Measurements from ENCODE around the gene SEMA3B. TPM values are rescaled to one million over a fixed set of nuclear protein-coding genes. Genes with fewer than 3 reads are reported as not detected.

The SEMA3B gene
- total RNA-seq, 2 donors from 2014 or later: 71.1 to 116 TPM

- H3K9me3 ChIP-seq: no peaks in the 10 kb centered on the region
- ATAC-seq (no peak), DNase-seq (no peak)
- H3K27me3 ChIP-seq: no peaks in the 10 kb centered on the region
- H3K27ac ChIP-seq: peak overlapping the region; percentile 76 to 87 (median 85)
- intact Hi-C loops (cut with DNase I): no loop called here
- 6 to 21% methylated on average over 12 to 13 of the region's 13 CpGs for WGBS, 2 donors
- peaks cover 55% of the 10 kb centered on the region for H3K4me1 ChIP-seq
- H3K36me3 ChIP-seq (replicated peaks in 1 of 2; ENCODE audit: insufficient read depth in 1 of 2, low read depth in 2 of 2): no peaks in the 10 kb centered on the region
- TF ChIP-seq CTCF (IDR thresholded peaks at IDR 0.05) (no peak), POLR2A (IDR thresholded peaks at IDR 0.05) (no peak)
- H3K4me3 ChIP-seq: peak overlapping the region; percentile 43 to 51
These were observed 32.3 kb upstream of the SEMA3B start for GRCh38 chr3:50236484-50237132.

- WGBS, 2 donors: 29 to 45% methylated on average over 7 of the region's 7 CpGs
- no peak for DNase-seq
- H3K4me1 ChIP-seq: peaks cover 60% of the 10 kb centered on the region
These were observed 31.8 kb upstream of the SEMA3B start for GRCh38 chr3:50237133-50237651.

GRCh38 chr3:50237754-50238548, 31.0 kb upstream of the SEMA3B start:
- ATAC-seq: no peak
- H3K9me3 ChIP-seq: no peaks in the 10 kb centered on the region
- no peak for TF ChIP-seq CTCF (IDR thresholded peaks at IDR 0.05)
- peak in 2 of 3 donors; percentile 47 to 67 for TF ChIP-seq POLR2A (IDR thresholded peaks at IDR 0.05)
- H3K4me3 ChIP-seq: peak overlapping the region in 1 of 2 donors; percentile 15
- DNase-seq: peak; percentile 57 to 84 (median 70)
- H3K27me3 ChIP-seq: no peaks in the 10 kb centered on the region
- peak overlapping the region; percentile 48 to 87 (median 80) for H3K27ac ChIP-seq
- WGBS, 2 donors: 14% methylated on average over 3 to 29 of the region's 31 CpGs
- intact Hi-C loops (cut with DNase I): no loop called here
- no peaks in the 10 kb centered on the region for H3K36me3 ChIP-seq (replicated peaks in 1 of 2; ENCODE audit: insufficient read depth in 1 of 2, low read depth in 2 of 2)
- peaks cover 67% of the 10 kb centered on the region for H3K4me1 ChIP-seq

More at GRCh38 chr3:50237133-50237651, 31.8 kb upstream of the SEMA3B start:
- no peaks in the 10 kb centered on the region for H3K27me3 ChIP-seq
- H3K36me3 ChIP-seq (replicated peaks in 1 of 2; ENCODE audit: insufficient read depth in 1 of 2, low read depth in 2 of 2): no peaks in the 10 kb centered on the region
- no peak for ATAC-seq
- no peaks in the 10 kb centered on the region for H3K9me3 ChIP-seq
- intact Hi-C loops (cut with DNase I): no loop called here
- H3K27ac ChIP-seq: peak overlapping the region; percentile 48 to 87 (median 80)
- H3K4me3 ChIP-seq: peak overlapping the region; percentile 43 to 51
- no peak for TF ChIP-seq POLR2A (IDR thresholded peaks at IDR 0.05)
- TF ChIP-seq CTCF (IDR thresholded peaks at IDR 0.05): no peak

- intact Hi-C loops (cut with DNase I): no loop called here
- DNase-seq: peak; percentile 96 to 98 (median 97)
- ATAC-seq: peak; percentile 62
- no peaks in the 10 kb centered on the region for H3K9me3 ChIP-seq
- H3K4me3 ChIP-seq: no peak overlapping the region
- H3K4me1 ChIP-seq: peaks cover 69% of the 10 kb centered on the region
- H3K36me3 ChIP-seq (replicated peaks in 1 of 2; ENCODE audit: insufficient read depth in 1 of 2, low read depth in 2 of 2): no peaks in the 10 kb centered on the region
- H3K27me3 ChIP-seq: no peaks in the 10 kb centered on the region
- TF ChIP-seq CTCF (IDR thresholded peaks at IDR 0.05) (no peak), POLR2A (IDR thresholded peaks at IDR 0.05) (no peak)
- H3K27ac ChIP-seq: peak overlapping the region; percentile 48 to 87 (median 80)
- WGBS, 2 donors: 0 to 4% methylated on average over 6 to 7 of the region's 7 CpGs
These were observed 30.4 kb upstream of the SEMA3B start for GRCh38 chr3:50238549-50239026.
